B cell (primary cell): ENCODE data around the gene TRAF3. TPM values are rescaled to one million over a fixed set of nuclear protein-coding genes. Genes with fewer than 3 reads are reported as not detected.

Experiments
- ATAC-seq: fragments of 200-7000 bp; cut with Tn5 transposase; one replicate; pipeline ENCODE4 v1.10.0; 2021; ENCODE audit warnings: low read depth, mild to moderate bottlenecking, moderate number of reproducible peaks, moderate library complexity
- CTCF ChIA-PET: fragments of 350-600 bp; sonication (Branson Sonifier 250); formaldehyde crosslinking; loops from one replicate; lab custom pipeline; 2021; ENCODE audit warnings: antibody characterized with exemption, inconsistent platforms; lab: Charles Lee
- POLR2A ChIA-PET: fragments of 350-600 bp; sonication (Branson Sonifier 250); formaldehyde crosslinking; loops from one replicate; lab custom pipeline; 2021; ENCODE audit warnings: antibody characterized with exemption; lab: Charles Lee
- DNase-seq: peaks from one replicate; pipeline ENCODE4 v3.0.0; 2013
- H2AFZ ChIP-seq: 2 replicates; pipeline ENCODE4 v1.6.1; 2012; ENCODE audit warnings: mild to moderate bottlenecking, low read depth, low read length; ENCODE audit not compliant: insufficient read depth, poor library complexity, severe bottlenecking
- H3K27ac ChIP-seq, 2 donors: 1 replicate in 1 of 2; 2 replicates in 1 of 2; pipeline ENCODE4 v1.5.1; 2012 to 2013; ENCODE audit warnings: low read length in 2 of 2, mild to moderate bottlenecking in 2 of 2, moderate library complexity in 1 of 2
- H3K27me3 ChIP-seq, 4 experiments: fragments of 200-600 bp in 1 of 4; sonication (generic) in 1 of 4; replicated peaks in 1 of 4; 1 replicate in 2 of 4; 2 replicates in 2 of 4; pipeline versions ENCODE4 v1.6.1 to v1.7.0; 2013 to 2016; ENCODE audit warnings: low read length in 3 of 4, mild to moderate bottlenecking in 2 of 4, mixed read lengths in 1 of 4, moderate library complexity in 1 of 4; ENCODE audit not compliant: insufficient read depth in 4 of 4, control insufficient read depth in 3 of 4; ENCODE audit errors: control extremely low read depth in 1 of 4
- H3K36me3 ChIP-seq, 2 experiments: replicated peaks in 1 of 2; 1 replicate in 1 of 2; 2 replicates in 1 of 2; pipeline versions ENCODE4 v1.6.1 to v1.7.1; 2013; ENCODE audit warnings: low read length in 1 of 2; ENCODE audit not compliant: insufficient read depth in 2 of 2, control insufficient read depth in 1 of 2; ENCODE audit errors: control extremely low read depth in 1 of 2, extremely low read depth in 1 of 2
- H3K4me1 ChIP-seq, 2 donors: fragments of 200-600 bp in 1 of 2; sonication (generic) in 1 of 2; 1 replicate in 1 of 2; 2 replicates in 1 of 2; pipeline versions ENCODE4 v1.5.1 to v1.6.1; 2013 to 2017; ENCODE audit warnings: low read length in 2 of 2; ENCODE audit not compliant: control insufficient read depth in 2 of 2, insufficient read depth in 2 of 2
- H3K4me2 ChIP-seq: replicated peaks from 2 replicates; pipeline ENCODE3; 2012; ENCODE audit warnings: mild to moderate bottlenecking, low read depth, low read length; ENCODE audit not compliant: poor library complexity, severe bottlenecking
- H3K4me3 ChIP-seq, 5 experiments: fragments of 200-600 bp in 1 of 5; sonication (generic) in 1 of 5; 1 replicate in 3 of 5; 2 replicates in 2 of 5; pipeline versions ENCODE4 v1.5.1 to v1.7.0; 2011 to 2016; ENCODE audit warnings: low read length in 4 of 5, mild to moderate bottlenecking in 4 of 5, low read depth in 2 of 5, control low read depth in 1 of 5, moderate library complexity in 1 of 5; ENCODE audit not compliant: insufficient read depth in 1 of 5; ENCODE audit errors: control extremely low read depth in 1 of 5, extremely low read depth in 1 of 5
- H3K79me2 ChIP-seq: fragments of 200-600 bp; sonication (generic); one replicate; pipeline ENCODE4 v1.6.0; 2016; ENCODE audit warnings: low read length; ENCODE audit not compliant: control insufficient read depth, insufficient read depth
- H3K9ac ChIP-seq: fragments of 200-600 bp; sonication (generic); 2 replicates; pipeline ENCODE4 v1.6.1; 2017; ENCODE audit warnings: mild to moderate bottlenecking, low read length, moderate library complexity
- H3K9me3 ChIP-seq, 3 donors: one replicate each; pipeline versions ENCODE4 v1.6.1 to v1.7.1; 2013; ENCODE audit warnings: low read length in 2 of 3; ENCODE audit not compliant: control insufficient read depth in 2 of 3, insufficient read depth in 1 of 3; ENCODE audit errors: control extremely low read depth in 1 of 3
- H4K20me1 ChIP-seq: 2 replicates; pipeline ENCODE4 v1.6.0; 2012; ENCODE audit warnings: mild to moderate bottlenecking, low read length; ENCODE audit not compliant: insufficient read depth, control insufficient read depth, poor library complexity, severe bottlenecking
- H3K27ac Mint-ChIP-seq: one replicate; pipeline ENCODE4 v1.8.0; 2021; ENCODE audit warnings: mixed read lengths
- H3K27me3 Mint-ChIP-seq: one replicate; pipeline ENCODE4 v1.8.0; 2021; ENCODE audit warnings: mixed read lengths
- H3K4me1 Mint-ChIP-seq: one replicate; pipeline ENCODE4 v1.8.0; 2021; ENCODE audit warnings: mixed read lengths
- H3K4me3 Mint-ChIP-seq: one replicate; pipeline ENCODE4 v1.8.0; 2021; ENCODE audit warnings: mixed read lengths
- H3K9me3 Mint-ChIP-seq: one replicate; pipeline ENCODE4 v1.8.0; 2022; ENCODE audit warnings: mixed read lengths; ENCODE audit not compliant: insufficient read depth
- EZH2 ChIP-seq: IDR thresholded peaks from 2 replicates; pipeline ENCODE4 v1.6.1; 2012; ENCODE audit warnings: borderline replicate concordance, low read depth, mild to moderate bottlenecking, moderate library complexity, low read length; ENCODE audit not compliant: insufficient read depth, poor library complexity, severe bottlenecking
- WGBS: methylation state at CpG from one replicate; pipeline ENCODE4 v1.1.5; 2013; ENCODE audit warnings: missing lambda C conversion rate; ENCODE audit not compliant: insufficient coverage; 5-methylcytosine and 5-hydroxymethylcytosine counted together
- intact Hi-C: fragments of 100-400 bp; cut with micrococcal nuclease; formaldehyde crosslinking; loops from one replicate; pipeline ENCODE4 v1.10.0; 2022
- polyA plus RNA-seq: library from polyadenylated mRNA; depleted of rRNA; stranded (reverse); fragments of >200 nt; gene quantifications from 2 replicates; pipeline ENCODE4 v1.2.3, GENCODE V29; 2012
- total RNA-seq, 2 donors: library from RNA; stranded (reverse); fragments of 120-200 nt in 1 of 2; gene quantifications; 1 replicate in 1 of 2; 2 replicates in 1 of 2; pipeline versions ENCODE4 v1.2.3 to v1.2.4, GENCODE V29; 2013 to 2022
- TF ChIP-seq, protein P1 (sequence below): fragments of 200-600 bp; IDR thresholded peaks from one replicate; pipeline ENCODE4 v1.8.0; 2022; ENCODE audit warnings: antibody characterized with exemption, mild to moderate bottlenecking

Gene TRAF3
- total and polyA plus RNA-seq, 2 donors (not counting 1 experiment from before 2014, with no cell fraction given), result 42.8 to 89.8 TPM

GRCh38 chr14:102949801-102950451 is 172.7 kb downstream of the TRAF3 start:
- no peak overlapping the region for H3K9ac ChIP-seq
- DNase-seq (no peak), ATAC-seq (no peak)
- Mint-ChIP-seq H3K4me1 (peaks cover 32% of the 10 kb centered on the region), H3K27me3 (no peaks in the 10 kb centered on the region), H3K4me3 (peak overlapping the region; percentile 74), H3K9me3 (no peaks in the 10 kb centered on the region), H3K27ac (peak overlapping the region; percentile 87)
- no peaks in the 10 kb centered on the region for H3K27me3 ChIP-seq
- peak overlapping the region in 1 of 2 donors; percentile 24 for H3K27ac ChIP-seq
- H3K9me3 ChIP-seq, result no peaks in the 10 kb centered on the region
- 72% methylated on average over 23 of the region's 23 CpGs for WGBS
- TF ChIP-seq, protein P1, sequence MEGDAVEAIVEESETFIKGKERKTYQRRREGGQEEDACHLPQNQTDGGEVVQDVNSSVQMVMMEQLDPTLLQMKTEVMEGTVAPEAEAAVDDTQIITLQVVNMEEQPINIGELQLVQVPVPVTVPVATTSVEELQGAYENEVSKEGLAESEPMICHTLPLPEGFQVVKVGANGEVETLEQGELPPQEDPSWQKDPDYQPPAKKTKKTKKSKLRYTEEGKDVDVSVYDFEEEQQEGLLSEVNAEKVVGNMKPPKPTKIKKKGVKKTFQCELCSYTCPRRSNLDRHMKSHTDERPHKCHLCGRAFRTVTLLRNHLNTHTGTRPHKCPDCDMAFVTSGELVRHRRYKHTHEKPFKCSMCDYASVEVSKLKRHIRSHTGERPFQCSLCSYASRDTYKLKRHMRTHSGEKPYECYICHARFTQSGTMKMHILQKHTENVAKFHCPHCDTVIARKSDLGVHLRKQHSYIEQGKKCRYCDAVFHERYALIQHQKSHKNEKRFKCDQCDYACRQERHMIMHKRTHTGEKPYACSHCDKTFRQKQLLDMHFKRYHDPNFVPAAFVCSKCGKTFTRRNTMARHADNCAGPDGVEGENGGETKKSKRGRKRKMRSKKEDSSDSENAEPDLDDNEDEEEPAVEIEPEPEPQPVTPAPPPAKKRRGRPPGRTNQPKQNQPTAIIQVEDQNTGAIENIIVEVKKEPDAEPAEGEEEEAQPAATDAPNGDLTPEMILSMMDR, result no peak
- no peak for TF ChIP-seq EZH2
- no peaks in the 10 kb centered on the region for H3K79me2 ChIP-seq
- peaks cover 17 to 36% of the 10 kb centered on the region in 2 donors for H3K4me1 ChIP-seq
- ChIA-PET POLR2A (interaction anchor here (0.7 to 1.2 kb wide), 3 partner anchors 21 to 384 kb away, joined by 3 to 4 read pairs (median 3); partner anchors contain the start of gene EIF5), CTCF (interaction anchor here (0.6 to 1.6 kb wide), 4 partner anchors 12 to 255 kb away, joined by 3 to 11 read pairs (median 4); no protein-coding TSS in a partner anchor)
- peak overlapping the region in 1 of 5 experiments; percentile 22 for H3K4me3 ChIP-seq
- peaks cover 0 to 22% of the 10 kb centered on the region in 2 experiments for H3K36me3 ChIP-seq
- H4K20me1 ChIP-seq, result no peaks in the 10 kb centered on the region
- H2AFZ ChIP-seq, result peak overlapping the region; percentile 62
- H3K4me2 ChIP-seq, result peak overlapping the region; percentile 66
- intact Hi-C loops, result loop anchor here (1.0 kb wide), 2 partner anchors 22 to 255 kb away; no protein-coding TSS in a partner anchor

- peaks cover 31% of the 10 kb centered on the region for H3K4me1 Mint-ChIP-seq
- peaks cover 0 to 25% of the 10 kb centered on the region in 2 experiments for H3K36me3 ChIP-seq
- H2AFZ ChIP-seq, result no peak overlapping the region
- ChIA-PET POLR2A (no interaction called here), CTCF (no interaction called here)
- H3K4me3 Mint-ChIP-seq, result no peak overlapping the region
- no peaks in the 10 kb centered on the region for H4K20me1 ChIP-seq
- no peaks in the 10 kb centered on the region for H3K9me3 Mint-ChIP-seq
- no peaks in the 10 kb centered on the region for H3K9me3 ChIP-seq
- intact Hi-C loops, result no loop called here
- 94% methylated on average over 6 of the region's 10 CpGs for WGBS
- ATAC-seq (no peak), DNase-seq (no peak)
- H3K27me3 ChIP-seq, result no peaks in the 10 kb centered on the region
- no peak overlapping the region for H3K4me2 ChIP-seq
- no peaks in the 10 kb centered on the region for H3K79me2 ChIP-seq
- peaks cover 17 to 36% of the 10 kb centered on the region in 2 donors for H3K4me1 ChIP-seq
- no peak overlapping the region for H3K27ac Mint-ChIP-seq
- no peak overlapping the region for H3K27ac ChIP-seq
- H3K27me3 Mint-ChIP-seq, result no peaks in the 10 kb centered on the region
- H3K4me3 ChIP-seq, result no peak overlapping the region
- H3K9ac ChIP-seq, result no peak overlapping the region
- TF ChIP-seq, protein P1, result no peak
These were observed 173.8 kb downstream of the TRAF3 start for GRCh38 chr14:102951034-102951433.
